Occipital lobe (tissue), 2 donors: ENCODE data around the gene PDE6G. TPM values are rescaled to one million over a fixed set of nuclear protein-coding genes. Genes with fewer than 3 reads are reported as not detected.

ENCODE experiments used
- DNase-seq: peaks from one replicate; lab custom pipeline; 2025; lab: John Stamatoyannopoulos, UW
- total RNA-seq: library from RNA; depleted of rRNA; stranded (reverse); fragments of >200 nt; gene quantifications from one replicate; pipeline ENCODE4 v1.2.3, GENCODE V29; 2014

PDE6G gene
- total RNA-seq, result not detected

DNA sequence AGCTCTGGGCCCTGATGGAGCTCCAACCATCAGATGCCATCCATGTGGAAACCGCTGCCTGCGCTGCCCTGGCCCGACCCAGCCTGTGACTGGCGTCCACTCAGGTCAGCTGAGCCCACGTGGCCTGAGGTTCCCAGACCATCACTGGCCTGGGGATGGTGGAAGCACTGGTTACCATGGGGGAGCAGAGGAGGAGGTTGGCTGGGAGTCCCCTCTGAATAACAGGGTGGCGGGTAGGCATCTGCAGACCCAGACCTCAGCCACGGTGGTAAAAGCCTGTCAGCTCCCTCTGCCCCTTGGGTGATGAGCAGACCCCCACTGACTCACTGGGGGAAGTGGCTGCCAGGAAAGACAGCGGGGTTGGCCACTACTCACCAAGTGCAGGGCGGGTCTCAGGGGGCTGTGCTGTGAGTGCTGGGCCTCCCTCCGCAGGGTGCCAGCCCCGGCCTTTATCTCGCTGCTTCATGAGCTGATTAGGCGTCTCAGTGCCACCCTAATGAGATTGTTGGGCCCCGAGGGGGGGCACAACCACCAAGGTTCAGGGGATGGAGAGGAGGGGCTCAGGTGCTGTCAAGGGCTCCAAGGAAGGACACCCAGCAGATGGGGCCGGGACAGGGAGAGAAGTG is at the start of gene PDE6G:
Gene PDE6G, minus strand, starts transcription at position 425 of the 626 bp plus-strand sequence. CDS start 3,237 bp downstream, outside the sequence.
- no peak for DNase-seq

DNA sequence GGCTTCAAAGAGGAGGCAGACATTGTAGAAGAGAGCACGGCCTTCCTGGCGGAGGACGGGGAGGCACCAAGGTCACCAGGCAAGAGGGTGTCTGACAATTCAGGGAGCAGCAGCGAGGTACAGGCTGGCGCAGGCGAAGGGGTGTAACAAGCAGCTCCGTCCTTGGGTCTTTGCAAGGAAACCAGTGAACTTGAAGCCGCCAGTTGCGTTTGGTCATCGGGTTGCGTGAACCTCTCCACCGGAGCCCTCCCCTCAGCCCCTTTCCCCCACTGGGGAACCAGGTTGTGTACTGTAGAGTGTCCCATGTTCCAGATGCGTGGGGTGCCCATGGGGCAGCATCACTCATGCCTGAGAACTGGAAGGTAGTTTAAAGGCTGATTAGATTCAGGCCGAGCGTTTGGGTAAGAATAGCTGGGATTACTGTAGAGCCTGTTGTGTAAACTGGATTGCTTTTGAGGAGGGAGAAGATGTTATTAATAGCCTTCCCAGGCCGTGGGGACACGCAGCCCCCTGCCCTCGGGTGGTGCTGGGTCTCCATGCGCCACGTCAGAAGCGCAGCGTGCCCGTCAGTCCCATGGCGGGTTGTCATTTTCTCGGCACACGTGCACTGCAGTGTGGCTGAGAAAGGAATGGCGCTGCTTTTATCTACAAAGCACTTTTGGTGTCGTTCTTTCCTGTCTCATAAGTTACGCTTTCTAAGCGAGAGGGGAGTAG is 49.3 kb upstream of the PDE6G start:
- no peak for DNase-seq

DNA sequence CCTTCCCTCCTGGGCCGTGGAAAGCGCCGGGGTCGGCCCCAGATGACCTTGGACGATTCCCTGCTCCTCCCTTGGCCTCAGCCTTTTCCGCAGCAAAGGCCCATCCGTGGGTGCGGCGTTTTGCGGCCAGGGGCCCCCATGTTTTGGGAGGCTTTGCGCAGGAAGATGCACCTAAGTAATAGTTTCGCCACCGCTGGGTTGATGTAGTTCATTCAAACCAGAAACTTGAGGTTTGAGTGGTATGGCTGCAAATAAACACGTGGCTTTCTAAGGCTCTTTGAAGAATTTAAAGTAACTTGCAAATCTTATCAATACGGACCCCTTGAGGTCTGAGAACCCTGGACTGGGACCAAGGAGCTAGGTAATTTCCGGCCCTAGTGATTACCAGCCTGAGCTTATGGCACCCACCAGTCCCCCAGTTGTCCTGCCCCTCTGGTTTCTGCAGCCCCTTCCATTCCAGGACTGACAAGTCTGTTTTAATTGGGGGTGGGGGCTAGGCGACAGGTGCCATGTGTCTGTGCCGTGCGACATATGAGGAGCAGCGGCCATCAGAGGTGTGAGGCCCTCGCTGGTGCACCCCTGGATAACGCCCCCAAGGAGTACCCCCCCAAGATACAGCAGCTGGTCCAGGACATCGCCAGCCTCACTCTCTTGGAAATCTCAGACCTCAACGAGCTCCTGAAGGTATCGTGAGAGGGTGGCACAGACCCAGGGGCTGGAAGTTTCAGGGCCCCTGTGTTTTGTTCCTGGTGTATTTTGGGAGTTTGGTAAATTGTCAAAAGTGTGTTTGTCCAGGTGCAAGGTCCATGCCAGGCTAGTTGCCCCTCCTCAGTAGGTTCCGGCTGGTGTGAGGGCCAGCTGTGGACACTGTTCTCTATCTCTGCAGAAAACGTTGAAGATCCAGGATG is 47.7 kb upstream of the PDE6G start:
- DNase-seq, result no peak

DNA sequence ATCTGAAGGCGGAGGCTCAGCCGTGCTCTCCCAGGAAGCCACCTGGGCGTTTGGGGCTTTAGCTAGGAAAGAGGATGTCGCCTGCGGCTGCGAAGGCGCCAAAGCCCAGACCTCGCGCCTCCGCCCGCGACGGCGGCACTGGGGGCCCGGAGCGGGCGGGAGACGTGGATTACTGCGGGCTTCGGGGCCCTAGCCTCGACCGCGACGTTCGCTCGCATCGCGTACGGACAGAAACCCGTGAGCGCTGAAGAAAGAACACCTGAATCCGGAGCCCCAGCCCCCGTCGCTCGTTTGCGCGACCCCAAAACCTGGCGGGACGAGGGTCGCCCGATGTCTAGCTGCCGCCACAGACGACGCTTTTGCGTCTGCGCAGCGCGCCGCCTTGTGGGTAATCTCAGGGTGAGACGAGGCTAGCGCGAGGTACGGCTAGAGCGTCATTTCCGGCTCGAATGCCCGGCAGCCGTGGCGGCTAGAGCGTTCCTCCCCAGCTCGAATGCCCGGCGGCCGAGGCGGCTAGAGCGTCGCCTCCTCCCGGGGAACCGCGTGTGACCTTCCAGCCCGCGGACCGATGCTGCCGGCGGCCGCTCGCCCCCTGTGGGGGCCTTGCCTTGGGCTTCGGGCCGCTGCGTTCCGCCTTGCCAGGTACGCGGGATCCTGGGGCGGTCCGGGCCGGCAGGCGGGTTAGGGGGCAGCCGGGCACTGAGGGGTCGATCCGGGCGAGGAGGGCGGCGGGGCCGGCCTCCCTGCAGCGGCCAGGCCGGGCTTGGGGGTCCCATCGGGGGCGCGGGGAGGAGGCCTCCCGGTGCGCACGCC is 46.8 kb upstream of the PDE6G start, which contains the start of gene MRPL12:
Gene MRPL12, plus strand, starts transcription at position 434 of the 813 bp plus-strand sequence. Its CDS starts 135 bp downstream, at position 569.
- peak; percentile 86 for DNase-seq

DNA sequence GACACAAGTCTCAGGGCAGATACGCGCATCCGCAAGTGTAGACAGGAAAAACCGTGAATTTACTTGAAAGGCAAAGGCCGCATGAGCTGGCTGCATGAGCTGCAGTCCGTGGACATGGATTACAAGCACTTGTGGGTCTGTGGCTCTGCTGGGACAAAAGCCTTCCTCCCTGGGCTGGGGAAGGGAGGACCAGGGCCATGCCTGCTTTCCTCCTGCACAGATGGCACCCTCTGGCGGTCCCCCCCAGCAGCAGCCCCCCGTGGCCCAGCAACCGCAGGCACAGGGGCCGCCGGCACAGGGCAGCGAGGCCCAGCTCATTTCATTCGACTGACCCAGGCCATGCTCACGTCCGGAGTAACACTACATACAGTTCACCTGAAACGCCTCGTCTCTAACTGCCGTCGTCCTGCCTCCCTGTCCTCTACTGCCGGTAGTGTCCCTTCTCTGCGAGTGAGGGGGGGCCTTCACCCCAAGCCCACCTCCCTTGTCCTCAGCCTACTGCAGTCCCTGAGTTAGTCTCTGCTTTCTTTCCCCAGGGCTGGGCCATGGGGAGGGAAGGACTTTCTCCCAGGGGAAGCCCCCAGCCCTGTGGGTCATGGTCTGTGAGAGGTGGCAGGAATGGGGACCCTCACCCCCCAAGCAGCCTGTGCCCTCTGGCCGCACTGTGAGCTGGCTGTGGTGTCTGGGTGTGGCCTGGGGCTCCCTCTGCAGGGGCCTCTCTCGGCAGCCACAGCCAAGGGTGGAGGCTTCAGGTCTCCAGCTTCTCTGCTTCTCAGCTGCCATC is 45.1 kb upstream of the PDE6G start:
- no peak for DNase-seq

DNA sequence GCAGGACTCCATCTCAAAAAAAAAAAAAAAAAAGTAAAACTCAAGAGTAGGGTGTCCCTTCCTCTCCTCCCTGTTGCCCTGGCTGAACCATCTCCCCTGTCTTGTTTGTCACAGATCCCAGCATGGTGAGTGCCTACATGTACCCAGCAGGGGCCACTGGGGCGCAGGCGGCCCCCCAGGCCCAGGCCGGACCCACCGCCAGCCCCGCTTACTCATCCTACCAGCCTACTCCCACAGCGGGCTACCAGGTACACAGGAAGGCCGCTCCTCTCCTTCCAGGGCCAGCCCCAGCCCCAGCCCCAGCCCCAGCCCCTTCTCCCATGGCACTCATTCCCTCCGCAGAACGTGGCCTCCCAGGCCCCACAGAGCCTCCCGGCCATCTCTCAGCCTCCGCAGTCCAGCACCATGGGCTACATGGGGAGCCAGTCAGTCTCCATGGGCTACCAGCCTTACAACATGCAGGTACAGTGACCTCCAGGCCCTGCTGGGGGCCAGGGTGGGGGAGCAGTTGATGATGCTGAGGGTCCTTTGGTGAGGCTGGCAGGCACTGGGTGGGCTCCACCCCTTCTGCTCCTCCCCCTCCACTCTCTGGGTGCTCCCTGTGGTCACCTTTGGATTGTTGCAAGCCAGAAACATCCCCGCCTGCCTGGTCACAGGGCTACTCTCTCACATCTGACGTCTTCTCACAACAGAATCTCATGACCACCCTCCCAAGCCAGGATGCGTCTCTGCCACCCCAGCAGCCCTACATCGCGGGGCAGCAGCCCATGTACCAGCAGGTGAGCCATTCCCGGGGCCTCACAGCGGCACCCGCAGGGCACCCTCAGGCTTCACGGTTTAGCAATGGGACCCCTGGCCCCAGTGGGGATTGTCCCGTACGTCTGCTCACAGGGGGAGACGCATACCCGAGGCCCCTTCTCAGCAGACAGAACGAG is 44.3 kb upstream of the PDE6G start:
- DNase-seq, result no peak

DNA sequence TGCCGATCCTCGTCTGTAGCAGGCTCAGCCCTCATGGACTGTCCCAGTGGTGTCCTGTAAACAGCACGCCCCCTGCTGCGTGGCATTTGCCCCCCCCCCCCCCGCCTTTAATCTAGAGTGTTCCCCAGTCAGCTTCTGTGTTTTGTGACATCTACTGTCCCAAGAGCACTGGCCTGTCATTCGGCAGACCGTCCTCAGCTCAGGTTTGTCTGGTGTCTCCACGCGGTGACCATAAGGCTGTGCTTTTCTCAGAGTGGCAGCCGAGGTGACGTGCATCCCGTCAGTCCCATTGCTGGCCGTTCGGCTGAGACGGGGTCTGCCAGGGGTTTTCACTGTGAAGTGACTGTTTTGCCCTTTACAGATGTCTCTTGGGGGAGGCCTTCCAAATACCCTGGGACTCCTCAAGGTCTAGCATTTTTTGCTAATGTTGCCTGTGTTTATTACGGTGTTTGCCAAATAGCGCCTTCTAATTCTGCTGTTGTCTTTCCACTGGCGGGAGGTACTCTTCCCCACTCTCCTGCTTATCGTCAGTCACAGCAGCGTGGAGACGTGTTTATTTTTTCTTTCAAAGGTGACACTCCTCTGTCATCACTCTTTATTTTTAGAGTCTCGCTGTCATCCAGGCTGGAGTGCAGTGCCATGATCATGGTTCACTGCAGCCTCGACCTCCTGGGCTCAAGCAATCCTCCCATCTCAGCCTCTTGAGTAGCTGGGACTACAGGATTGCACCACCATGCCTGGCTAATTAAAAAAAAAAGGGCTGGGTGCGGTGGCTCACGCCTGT is 41.1 kb upstream of the PDE6G start:
- no peak for DNase-seq

DNA sequence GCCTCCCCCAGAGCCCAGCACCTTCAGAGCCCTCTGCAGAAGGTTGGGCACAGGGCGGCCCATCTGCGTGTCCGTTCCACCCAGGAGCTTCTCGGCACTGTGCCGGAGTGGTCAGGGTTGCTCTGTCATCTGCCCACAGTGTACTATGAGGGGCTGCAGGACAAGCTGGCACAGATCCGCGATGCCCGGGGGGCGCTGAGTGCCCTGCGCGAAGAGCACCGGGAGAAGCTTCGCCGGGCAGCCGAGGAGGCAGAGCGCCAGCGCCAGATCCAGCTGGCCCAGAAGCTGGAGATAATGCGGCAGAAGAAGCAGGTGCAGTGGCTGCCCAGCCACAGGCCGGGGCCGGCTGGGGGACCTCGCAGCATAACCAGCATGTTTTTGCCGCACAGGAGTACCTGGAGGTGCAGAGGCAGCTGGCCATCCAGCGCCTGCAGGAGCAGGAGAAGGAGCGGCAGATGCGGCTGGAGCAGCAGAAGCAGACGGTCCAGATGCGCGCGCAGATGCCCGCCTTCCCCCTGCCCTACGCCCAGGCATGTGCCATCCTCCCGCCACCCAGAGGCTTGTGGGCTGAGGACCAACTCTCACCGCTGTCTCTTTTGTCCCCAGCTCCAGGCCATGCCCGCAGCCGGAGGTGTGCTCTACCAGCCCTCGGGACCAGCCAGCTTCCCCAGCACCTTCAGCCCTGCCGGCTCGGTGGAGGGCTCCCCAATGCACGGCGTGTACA is 40.0 kb upstream of the PDE6G start:
- no peak for DNase-seq

DNA sequence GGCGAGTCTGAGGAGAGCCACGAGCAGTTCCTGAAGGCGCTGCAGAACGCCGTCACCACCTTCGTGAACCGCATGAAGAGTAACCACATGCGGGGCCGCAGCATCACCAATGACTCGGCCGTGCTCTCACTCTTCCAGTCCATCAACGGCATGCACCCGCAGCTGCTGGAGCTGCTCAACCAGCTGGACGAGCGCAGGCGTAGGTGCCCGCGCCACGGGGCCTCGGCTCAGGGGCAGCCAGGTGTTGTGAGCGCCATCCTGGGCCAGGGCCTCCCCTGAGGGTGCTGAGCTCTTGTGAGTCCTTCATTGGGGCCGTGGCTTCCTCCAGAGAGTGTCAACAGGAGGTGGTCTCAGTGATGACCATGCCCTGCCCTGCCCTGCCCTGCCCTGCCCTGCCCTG is 39.5 kb upstream of the PDE6G start:
- no peak for DNase-seq

DNA sequence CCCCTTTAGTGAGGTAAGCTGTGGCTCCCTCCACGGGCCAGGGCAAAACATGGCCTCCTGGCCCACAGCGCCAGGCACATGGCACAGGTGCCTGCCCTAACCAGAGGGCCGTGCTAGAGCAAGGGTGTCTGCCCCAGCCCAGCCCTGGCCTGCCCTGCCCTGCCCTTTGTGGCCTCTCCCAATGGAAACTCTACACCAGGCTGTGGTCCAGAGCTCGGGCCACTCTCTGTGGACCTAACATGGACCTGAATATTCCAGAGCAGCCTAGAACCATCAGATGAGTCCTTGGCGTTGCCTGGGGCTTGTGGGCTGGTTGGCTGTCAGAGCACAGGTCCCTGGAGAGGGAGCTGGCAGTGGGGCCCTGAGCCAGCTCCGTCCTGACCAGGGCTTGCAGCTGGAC is 38.9 kb upstream of the PDE6G start:
- no peak for DNase-seq

DNA sequence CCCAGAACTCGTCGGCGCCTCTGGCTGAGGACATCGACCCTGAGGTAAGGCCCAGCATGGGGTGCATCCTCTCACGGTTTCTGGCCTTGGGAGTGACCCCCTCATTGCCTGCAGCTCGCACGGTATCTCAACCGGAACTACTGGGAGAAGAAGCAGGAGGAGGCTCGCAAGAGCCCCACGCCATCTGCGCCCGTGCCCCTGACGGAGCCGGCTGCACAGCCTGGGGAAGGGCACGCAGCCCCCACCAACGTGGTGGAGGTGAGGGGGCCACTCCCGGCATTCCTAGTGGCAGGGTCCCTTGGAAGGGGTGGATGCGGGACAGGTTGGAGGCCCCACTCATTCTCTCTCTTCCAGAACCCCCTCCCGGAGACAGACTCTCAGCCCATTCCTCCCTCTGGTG is 38.5 kb upstream of the PDE6G start:
- no peak for DNase-seq

DNA sequence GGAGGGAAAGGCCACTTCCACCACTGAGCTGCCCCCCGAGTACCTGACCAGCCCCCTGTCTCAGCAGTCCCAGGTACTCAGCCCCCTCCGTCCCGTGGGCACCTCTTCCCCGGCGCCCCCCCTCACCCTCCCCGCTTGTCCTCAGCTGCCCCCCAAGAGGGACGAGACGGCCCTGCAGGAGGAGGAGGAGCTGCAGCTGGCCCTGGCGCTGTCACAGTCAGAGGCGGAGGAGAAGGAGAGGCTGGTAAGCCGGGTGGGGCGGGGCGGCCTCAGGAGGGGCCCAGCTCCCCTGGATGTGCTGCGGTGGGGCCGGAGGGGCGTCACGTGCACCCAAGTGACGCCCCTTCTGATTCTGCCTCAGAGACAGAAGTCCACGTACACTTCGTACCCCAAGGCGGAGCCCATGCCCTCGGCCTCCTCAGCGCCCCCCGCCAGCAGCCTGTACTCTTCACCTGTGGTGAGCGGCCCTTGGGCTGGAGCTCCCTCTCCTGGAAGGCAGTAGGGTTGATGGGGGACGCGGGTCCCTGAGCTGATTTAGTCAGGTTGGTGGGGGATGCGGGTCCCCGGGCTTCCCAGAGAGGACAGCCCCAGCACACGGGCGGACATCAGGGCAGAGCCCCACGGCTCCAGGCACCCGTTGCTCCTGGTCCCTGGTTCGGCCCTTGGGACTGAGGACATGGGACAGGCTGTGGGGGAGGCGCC is 37.3 kb upstream of the PDE6G start:
- no peak for DNase-seq

DNA sequence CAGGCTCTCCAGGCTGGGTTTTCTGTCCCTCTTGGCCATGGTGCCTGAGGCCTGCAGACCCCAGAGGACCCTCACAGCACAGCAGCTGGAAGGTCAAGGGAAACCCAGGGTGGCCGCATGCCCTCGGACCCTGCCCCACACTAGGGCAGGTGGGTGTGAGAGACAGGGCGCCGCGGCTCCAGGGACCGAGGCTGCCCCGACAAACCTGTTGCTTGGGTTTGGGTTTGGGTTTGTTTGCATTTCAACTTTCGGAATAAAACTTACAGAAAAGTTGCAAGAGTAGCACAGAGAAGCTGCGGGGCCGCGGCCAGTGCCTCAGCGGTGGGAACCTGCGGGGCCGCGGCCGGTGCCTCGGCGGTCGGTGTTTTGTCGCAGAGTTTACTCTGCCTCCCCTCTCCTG is 35.3 kb upstream of the PDE6G start:
- DNase-seq, result no peak

DNA sequence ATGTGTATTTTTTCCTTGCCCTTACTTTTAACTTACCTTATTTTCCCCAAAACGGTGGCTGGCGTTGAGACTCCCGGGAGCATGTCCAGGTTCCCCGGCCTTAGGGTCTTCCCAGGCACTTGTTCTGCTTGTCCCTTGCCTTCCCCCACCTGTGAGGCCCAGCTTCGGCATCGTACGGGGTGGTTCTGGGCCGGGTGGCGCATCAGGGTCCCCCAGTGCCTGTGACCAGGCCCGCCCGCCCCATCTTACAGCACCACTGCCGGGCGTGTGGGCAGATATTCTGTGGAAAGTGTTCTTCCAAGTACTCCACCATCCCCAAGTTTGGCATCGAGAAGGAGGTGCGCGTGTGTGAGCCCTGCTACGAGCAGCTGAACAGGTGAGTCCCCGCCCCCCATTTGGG is 34.9 kb upstream of the PDE6G start:
- no peak for DNase-seq

DNA sequence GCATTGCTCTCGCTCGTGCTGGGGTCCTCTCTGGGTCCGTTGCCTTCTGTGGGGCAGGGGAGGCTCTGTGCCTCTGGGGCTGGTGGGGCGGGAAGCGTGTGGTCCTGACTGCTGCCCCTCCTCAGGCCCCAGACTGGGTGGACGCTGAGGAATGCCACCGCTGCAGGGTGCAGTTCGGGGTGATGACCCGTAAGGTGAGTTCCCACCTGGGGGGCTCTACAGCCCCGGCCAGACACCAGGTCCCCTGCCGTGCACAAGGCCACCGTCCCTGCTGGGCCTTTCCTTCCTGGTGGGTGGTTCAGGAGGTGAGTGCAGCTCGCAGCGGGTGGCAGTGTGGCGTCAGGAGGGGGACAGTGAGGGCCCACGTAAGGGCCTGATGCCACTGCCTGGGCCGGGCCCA is 34.2 kb upstream of the PDE6G start:
- DNase-seq, result no peak

DNA sequence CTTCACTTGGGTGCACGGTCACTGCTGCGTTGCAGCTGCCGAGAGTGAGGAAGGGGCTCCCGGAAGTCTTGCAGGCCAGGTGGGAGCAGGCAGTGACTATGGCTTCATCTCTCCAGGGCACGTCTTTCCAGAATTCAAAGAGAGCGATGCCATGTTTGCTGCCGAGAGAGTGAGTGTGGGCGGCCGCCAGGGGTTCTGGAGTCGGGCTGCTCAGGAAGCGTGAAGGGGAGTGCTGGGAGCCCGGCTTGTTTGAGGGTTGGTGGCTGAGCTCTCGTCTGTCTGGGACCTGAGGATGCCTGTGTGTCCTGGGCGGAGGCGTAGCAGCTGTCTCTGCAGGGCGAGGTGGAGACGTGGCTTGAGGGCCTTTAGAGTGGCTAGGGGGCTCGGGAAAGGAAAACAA is 33.7 kb upstream of the PDE6G start:
- no peak for DNase-seq

DNA sequence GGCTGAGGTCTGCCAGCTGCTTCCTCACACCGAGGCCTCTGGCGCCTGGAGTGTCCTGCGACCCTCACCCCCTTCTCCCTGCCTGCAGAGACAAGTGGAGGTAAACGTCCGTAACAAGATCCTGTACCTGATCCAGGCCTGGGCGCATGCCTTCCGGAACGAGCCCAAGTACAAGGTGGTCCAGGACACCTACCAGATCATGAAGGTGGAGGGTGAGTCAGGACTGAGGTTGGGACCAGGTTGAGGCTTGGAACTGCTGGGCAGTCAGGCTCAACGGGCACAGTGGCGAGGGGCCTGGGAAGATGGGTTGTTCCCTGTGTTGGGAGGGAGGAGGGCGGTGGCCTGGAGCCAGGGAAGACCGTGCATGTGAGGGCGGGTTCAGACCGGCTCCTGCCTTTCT is 32.3 kb upstream of the PDE6G start:
- no peak for DNase-seq
